GM19193 (cell line): ENCODE data around the gene KRT83.

Source experiments
- POLR2A ChIP-seq: IDR thresholded peaks from 4 replicates; pipeline ENCODE4 v1.6.1; 2011; ENCODE audit not compliant: insufficient read depth, insufficient read length; ENCODE audit errors: extremely low read depth

The KRT83 gene

DNA sequence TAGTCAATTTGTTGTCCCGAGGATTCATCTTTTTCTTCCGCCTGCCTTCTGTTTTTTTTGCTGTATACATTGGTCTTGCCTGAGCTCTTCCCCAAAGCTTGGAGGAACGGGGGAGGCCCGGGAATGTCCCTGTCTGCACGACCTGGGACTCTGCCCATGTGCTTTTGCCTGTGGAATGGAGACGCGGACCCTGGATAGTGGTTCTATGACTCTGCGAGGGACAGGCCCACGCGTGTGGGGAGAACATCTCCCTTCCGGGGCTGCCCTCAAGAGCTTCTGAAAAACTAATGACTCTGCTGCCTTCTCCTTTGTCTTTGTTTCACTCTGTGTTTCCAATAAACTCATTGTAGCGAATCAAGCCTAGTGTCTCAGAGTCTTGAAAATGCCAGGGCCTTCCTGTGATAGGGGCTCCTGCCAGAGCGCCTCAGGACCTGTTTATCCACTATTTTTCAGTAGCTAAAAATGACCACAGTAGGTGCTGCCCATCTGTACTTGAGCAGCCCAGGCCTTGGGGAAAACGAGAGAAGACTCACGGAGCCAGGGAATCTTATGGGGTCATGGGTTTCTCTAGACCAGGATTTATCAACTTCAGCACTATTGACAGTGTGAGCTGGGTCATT lies 12.3 kb downstream of the KRT83 start:
- no peak for TF ChIP-seq POLR2A

DNA sequence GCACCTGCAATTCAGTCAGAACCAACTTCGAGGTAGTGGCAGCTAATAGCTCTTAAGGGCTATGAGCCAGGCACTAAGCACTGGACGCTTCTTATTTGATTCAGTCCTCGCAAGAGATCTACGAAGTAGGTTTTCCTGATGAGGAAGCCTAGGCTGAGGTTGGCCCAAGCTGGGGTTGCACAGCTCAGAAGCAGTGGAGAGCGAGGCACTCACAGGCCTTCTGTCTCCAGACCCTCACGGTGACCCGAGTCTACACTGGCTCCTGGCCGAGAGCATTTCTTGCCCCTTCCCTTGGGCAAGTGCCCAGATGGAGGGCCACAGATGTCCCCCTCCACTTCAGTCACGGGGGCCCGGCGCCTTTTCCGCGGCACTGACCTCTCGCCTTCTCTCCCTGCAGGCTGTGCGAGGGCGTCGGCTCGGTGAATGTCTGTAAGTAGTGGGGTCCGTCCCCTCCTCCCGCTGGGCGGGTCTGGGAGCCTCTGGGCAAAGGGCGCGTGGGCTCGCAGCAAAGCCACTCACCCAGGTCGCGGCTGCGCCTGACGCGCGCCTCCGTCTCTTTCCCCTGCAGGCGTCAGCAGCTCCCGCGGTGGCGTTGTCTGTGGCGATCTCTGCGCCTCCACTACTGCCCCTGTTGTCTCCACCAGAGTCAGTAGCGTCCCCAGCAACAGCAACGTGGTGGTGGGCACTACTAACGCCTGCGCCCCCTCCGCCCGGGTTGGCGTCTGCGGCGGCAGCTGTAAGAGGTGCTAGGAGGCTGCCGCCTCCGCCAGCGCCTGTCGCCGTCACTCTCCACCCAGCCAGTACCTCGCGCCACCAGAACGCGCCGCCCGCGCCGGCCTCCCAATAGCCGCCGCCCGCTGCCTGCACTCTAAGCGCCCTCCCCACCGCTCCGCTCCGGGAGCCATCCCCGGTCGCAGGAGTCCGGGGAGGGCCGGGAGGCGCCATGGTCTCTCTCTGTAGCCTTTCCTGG lies 13.1 kb downstream of the KRT83 start:
- TF ChIP-seq POLR2A, result no peak

DNA sequence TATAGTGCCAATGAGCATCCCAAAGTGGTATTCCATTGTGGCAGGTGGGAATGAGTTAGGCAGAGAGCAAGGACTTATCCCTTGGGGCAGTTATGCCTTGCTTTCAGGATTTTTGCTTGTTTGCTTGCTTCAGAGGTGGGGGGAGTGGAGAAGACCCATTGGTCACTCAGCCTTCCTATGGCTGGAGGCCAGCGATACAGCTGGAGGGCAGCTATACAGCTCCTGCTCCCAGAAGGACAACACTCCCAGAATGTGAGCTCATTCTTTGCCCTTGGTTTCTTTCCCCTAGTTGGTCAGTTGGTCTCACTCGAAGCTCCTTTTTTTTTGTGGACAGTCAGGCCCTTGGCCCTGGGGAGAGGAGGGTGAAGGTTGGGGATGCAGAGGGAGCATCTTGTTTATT lies 14.5 kb downstream of the KRT83 start:
- TF ChIP-seq POLR2A, result no peak

DNA sequence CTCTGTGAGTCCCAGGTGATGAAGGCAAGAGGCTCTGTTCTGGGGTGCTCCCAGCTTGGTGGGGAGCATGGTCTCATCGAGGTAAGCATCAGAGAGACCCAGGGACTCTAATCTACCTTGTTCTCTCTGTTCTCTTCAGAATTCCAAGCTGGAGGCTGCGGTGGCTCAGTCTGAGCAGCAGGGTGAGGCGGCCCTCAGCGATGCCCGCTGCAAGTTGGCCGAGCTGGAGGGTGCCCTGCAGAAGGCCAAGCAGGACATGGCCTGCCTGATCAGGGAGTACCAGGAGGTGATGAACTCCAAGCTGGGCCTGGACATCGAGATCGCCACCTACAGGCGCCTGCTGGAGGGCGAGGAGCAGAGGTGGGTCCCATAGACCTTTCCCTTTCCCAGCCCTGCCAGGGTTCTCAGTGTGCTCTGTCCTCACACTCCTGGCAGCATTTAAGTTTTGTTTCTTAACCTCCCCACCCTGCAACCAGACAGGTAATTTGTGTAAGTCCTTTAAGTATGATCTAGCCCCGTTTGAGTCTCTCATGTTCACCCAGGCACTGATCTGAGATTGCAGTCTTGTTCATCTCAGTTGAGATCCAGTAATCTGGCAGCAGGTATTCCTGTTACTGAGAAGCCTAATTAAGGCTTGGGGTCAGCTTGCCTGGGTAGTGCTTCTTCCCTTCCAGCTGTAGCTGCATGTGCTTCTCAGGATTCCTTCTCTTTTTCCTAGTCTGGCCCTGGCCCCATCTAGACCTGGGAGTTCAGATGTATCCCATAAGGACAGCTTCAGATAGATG lies 15.1 kb downstream of the KRT83 start:
- no peak for TF ChIP-seq POLR2A

DNA sequence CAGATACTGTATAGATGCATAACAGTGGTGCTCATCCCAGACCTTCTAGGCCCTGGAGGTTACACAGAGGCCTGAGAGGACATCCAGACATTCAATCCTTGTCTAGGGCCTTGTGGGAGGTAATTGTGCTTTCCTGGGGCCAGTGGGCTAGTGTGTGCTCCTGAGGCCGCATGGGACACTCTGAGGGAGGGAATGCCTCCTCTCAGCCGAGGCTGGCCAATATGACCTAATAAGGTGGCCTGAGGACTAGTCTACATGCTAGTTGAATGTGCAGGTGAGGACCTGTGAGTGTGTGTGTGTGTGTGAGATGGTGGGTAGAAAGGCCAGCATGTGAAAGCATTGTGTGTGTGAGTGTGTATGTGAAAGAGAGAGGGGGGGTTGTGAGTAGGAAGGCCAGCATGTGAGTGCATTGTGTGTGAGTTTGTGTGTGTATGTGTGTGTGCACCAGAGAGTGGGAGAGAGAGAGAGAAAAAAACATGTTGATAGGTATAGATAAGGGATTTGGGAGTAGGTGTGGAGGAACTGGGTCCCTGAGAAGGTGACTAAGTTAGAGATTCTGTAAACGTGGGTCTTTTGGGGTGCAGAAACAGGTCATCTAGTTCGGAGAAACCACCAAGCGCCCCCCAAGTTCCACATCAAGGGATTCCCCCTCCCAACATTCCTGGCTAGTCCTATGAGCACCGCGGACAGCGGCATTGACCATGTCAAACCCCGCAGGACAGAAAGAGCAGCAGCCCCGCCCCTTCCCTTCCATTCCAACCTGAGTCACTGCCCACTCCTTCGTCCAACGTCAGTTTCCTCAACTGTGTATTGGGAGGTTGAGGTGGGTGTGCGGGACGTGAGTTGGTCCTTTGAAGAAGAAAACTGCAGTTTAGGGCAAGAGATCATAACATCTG lies 20.2 kb downstream of the KRT83 start:
- TF ChIP-seq POLR2A, result no peak

DNA sequence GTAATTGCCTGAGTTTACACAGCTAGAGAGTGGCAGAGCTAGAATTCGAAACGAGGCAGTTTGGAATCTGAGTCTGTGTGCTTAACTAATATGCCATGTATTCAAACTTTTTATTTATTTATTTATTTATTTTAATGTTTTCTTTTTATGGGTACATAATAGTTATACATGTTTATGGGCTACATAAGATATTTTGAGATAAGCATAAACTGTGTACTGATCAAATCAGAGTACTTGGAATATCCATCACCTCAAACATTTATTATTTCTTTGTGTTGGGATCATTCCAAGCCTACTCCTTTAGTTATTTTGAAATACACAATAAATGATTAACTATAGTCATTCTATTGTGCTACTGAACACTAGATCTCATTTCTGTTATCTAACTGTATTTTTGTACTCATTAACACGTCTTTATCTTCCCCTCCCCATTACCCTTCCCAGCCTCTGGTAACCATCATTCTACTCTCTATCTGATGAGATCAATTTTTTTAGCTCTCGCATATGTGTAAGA lies 22.5 kb downstream of the KRT83 start:
- no peak for TF ChIP-seq POLR2A

DNA sequence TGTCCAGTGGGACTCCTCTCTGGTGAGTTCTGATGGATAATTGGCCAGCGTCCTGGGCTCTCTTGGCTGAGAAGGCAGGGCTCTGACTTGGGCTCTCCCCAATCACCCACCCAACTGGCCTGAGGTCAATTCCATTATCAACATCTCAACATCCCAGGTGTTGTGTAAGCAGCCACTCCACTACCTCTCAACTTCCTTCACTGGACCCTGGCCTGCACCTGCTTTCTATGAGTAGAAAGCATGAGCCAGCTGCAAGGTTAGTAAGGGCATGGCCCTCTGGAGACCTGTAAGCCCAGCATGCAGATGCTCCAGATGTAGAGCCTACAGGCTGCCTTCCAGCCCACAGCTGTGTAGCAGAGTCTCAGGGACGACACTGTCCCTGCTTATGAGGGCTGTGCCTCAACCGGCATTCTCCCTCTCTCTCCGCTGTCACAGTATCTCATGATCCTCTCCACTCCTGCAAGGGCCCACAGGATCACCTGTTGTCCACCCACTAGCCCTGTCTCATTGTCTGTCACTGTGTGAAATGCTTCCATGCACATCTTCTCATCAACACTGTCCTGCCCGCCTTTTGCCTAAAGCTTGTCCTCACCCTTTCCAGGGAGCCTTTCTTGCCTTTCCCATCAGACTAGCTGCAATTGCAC lies 24.5 kb downstream of the KRT83 start:
- no peak for TF ChIP-seq POLR2A

DNA sequence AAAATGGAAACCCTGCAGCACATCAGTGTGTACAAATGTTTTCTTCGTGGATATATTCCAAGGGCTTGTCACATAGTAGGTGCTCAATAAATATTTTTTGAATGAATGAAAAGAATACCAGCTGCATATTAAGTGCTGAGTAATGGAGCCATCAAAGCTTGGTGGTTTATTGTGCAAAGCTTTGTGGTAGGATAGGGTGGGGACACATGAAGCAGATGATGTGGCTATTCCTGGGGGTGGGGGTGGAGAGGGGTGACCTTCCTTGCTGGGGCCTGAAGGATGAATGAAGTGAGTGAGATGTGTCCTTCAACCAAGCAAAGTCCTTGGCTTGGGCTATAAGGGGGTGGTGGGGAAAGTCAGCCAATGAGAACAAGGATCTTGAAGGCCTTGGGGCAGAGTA lies 25.5 kb downstream of the KRT83 start:
- no peak for TF ChIP-seq POLR2A

DNA sequence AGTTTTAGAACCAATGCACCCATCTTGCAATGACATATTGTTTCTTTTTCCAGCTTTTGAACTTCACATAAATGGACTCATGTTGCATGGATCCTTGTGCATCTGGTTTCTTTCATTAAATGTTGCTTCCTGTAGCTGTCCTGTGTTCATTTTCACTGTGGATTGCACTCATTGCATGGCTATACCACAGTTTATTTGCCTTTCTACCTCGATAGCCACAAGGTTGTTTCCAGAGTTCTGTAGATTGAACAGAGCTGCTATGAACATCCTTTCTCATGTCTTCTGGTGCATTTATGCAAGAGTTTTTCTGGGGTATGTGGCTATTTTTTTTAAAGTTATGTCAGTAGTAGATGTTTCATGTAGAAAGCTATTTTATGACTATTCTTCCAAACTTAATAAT lies 26.4 kb downstream of the KRT83 start:
- TF ChIP-seq POLR2A, result no peak

DNA sequence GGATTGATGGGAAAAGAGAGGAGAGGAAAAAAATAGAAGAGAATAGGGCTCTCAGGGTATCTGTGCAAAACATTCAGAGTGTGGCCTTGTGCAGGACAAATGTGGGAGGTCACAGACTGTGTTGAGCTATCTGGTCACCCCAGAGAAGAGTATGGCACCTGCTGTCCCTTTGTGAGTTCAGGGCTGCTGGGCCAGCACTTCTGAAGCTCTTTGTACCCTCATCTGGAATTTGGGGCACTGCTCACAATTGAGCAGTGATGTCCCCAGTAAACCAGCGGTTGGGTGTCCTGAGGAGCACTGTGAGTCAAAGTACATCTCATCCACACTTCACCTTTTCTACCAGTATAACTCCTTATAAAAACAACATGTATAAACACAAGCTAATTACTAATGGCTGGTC lies 27.3 kb downstream of the KRT83 start:
- TF ChIP-seq POLR2A, result no peak

DNA sequence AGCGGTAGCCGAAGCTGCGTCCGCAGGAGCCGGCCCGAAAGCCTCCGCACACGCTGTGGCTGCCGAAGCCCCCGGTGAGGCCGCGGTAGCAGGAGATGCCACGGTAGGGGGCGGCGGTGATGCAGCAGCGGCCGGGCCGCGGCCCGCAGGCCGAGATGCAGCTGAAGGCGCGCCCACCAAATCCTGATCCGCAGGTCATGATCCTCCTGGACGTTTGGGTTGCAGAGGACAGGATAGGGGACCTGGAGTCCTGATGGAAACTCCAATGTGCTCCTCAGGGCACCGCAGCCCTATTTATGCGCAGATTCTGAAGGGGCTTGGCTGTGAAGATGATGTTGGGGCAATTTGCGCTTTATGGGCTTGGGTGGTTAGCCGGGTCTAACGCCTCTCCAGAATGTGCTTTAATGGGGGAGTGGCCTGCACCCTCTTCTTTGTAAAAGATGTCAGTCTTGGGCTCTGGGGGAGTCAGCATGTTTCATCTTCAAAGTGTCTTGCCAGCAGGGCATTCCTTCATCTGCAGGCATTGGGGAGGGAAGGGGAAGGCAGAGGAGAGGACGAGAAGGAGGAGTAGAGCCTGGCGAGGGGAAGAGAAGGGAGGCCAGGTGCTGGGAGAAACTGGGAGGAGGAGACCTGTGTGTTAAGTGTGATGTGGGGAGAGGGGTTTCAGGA lies 29.8 kb downstream of the KRT83 start, which contains the start of gene KRT81:
Gene KRT81 (minus strand): TSS at position 268 of the 669 bp plus-strand sequence. CDS start 69 bp downstream, at position 199.
- TF ChIP-seq POLR2A, result no peak

DNA sequence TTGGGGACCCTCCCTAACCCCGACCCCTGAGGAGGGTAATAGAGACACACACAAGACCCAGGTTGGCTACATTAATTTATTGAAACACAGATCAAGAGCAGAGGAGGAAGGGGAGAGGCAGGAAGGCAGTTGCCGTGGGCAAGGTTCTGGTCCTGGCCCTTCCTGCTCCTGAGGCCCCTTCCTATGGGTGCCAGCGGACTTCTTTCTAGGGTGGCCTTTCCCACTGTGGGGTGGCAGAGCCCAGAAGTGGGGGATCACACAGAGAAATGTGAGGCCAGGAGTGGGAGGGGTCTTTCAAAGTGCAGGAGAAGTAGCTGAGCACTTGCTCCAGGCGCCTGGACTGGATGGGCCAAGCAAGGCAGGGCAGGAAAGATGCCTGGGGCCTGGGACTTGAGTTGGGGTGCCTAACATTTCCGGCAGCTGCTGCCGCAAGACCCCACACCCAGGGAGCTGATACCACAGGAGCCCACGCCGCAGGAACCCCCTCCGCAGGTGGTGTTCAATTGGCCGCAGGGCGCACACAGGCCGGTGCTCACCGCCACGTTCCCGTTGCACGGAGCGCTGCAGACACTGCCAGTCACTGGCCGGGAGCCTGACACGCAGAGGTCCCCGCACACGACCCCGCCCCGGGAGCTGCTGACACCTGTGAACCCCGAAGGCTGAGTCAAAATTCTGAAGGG lies 35.2 kb downstream of the KRT83 start:
- TF ChIP-seq POLR2A, result no peak

DNA sequence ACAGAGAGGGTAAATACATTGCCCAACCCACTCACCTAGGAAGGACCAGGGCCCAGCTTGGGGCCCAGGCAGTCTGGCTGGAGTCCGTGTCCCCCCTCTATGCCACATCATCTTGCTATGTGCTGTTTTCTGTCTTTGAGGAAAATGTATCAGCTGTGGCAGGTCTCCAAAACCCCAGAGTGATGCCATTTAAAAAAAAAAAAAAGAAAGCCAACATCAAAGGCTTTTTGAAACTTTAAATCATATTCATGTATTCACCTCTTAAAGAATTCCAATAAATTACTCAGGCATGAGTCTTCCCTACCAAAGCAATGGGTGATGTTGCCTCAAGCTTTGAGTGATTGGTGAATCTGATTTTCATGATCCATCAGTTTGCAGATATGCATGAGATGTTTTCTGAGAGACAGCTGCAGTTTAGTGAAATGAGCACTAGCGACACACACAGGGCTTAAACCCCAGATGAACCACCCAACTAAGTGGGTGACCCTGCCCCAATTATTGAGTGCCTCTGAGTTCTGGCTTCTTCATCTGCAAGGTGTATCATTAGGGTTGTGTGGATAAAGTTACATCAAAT lies 35.9 kb downstream of the KRT83 start:
- no peak for TF ChIP-seq POLR2A
